Islet of Langerhans (tissue), 1 donor: ENCODE results near the gene AP5S1.
"Not testable (repeated sequence)": the region's sequence is repeated elsewhere in the genome, so short reads cannot be mapped to it uniquely, and the experiment has no call there.

ENCODE experiments used
- FAIRE-seq: peaks from one replicate; lab custom pipeline; 2011; peaks lifted over from hg19 to GRCh38; lab: Jason Lieb, UNC

Gene AP5S1, protein sequence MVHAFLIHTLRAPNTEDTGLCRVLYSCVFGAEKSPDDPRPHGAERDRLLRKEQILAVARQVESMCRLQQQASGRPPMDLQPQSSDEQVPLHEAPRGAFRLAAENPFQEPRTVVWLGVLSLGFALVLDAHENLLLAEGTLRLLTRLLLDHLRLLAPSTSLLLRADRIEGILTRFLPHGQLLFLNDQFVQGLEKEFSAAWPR

DNA sequence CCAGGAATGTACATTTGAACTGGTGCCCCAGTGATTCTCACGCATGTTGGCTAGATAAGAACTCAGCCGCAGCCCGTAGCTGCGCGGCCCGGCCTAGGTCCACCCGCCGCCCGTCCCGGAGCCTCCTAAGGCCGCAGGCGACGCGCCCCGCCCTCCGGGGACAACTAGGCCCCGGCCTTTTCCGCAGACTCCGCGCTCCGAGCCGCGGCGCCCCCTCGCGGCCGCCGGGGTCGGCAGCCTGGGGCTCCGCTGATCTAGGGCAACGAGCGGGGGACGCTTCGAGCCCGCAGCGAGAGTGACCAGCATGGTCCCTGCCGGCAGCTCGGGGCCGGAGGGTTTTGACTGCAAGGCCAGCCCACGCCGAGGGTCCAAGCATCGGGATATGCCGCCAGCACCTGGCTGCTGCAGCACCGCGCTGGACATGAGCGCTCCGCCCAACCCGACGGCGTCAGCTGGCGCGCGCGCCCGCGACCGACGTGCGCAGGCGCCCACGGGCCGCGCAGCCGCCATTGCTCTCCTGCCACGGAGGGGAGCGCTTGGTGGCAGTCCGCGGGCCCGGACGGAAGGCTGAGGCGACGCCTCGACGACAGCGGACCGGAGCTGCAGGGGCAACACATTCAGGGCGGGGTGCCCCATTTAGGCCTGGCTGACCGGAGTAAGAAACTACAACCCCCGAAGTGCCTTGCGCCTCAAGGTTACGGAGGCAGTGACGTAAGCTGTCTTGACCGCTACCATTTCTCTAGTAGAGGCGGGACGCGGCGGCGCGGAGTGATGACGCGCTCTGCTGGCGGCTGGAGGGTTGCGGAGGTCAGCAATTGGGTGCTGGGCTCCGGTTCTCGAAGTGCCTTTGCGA is at the start of gene AP5S1:
TSS of gene AP5S1 (plus strand) at position 500 of the 853 bp plus-strand sequence. CDS start 1,571 bp downstream, outside the sequence.
- FAIRE-seq = no peak

DNA sequence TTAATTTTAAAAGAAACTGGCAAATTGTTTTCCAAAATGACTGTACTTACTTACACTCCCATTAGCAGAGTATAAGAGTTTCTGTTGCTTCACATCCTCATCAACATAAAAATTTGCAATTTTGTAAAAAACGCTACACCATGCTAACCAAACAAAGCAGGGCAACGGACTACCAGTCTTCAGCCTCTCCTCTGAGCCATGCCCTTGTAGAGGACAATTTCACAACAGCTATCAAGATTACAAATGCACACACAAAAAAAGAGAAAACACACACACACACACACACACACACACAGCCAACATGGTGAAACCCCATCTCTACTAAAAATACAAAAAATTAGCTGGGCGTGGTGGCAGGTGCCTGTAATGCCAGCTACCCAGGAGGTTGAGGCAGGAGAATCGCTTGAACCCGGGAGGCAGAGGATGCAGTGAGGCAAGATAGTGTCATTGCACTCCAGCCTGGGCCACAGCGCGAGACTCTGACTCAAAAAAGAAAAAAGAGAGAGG is 48.7 kb upstream of the AP5S1 start:
- FAIRE-seq = no peak

DNA sequence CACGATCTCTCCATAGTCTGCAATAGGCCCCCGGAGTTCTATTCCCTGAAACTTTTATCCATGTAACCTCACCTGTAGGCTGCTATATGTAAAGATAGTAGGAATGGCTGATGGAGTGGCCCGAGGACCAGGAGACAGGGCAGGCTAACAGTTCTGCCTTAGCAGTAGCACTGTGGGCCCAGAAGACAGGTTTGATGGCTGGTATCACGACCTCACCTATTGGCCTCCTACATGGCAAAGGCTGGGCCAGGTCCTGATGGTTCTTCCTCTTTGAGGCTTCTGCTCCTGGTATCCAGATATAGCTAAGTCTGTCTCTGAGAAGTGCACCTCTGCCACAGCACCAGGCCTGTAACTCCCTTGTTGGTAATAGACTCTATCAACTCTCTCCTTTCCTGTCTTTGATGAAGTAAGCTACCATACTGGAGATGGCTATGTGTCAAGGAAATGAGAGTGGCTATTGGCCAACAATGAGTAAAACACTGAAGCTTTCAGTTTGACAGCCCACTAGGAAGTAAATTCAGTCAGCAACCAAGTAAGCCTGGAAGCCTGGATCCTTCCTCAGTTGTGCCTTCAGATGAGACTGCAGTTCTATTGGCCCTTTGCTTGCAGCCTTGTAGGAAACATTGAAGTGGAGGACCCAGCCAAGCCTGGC is 44.8 kb upstream of the AP5S1 start:
- FAIRE-seq = no peak

DNA sequence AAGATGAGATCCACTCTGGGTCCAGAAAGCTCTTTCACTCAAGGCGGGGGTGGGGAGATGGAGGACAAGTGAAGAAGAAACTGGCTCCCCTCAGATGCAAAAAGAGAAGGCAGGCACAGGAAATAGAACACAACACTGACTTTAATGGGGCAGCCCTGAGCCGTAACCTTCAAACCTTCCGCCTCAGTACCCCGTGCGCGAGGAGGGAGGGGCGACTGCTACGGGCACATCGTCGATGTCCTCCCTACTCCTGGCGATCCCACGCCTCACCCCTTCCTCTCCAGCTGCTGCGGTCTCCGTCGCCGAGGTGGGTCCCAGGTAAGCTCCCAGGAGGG is 43.0 kb upstream of the AP5S1 start:
- FAIRE-seq = no peak

DNA sequence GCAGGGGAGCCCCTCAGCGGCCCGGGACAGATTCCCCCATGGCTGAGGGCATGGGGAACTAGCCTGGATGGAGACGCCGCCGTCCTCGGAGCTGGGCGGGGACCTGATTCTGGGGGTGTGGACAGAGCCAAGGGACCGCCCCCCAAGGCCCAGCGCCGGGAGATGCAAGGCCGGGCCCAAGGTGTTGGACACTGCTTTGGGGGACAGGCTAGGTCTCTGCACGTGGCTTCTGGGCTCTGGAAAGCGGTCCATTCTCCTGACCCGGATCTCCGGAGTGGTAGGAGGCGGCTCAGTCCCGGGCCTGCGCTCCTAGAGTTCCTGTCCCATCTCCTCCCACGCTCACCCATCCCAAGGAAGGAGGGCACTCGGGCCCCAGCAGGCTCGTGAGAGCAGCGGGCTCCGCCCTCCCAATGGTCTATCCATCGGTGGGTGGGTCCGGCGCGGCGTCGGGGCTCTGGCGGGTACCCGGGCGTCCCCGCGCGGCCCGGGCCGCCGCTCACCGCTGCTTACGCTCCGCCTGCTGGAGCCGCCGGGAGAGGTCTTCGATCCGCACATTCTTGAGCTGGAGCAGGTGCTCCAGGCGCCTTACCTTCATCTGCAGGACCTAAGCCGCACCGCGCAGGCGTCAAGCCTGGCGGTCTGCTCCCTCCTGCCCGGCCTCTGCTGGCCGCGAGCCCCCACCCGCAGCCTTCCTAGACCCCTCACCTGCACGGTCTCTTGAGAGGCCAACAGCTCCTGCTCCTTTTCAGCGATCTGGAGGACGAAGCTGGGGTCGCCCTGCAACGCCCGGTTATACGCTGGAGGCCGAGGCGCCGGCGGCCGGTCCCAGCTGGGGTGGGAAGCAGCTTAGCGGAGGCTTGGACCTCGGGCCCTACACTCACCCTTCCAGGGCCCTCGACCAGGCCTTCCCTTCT is 42.4 kb upstream of the AP5S1 start:
- FAIRE-seq = no peak

DNA sequence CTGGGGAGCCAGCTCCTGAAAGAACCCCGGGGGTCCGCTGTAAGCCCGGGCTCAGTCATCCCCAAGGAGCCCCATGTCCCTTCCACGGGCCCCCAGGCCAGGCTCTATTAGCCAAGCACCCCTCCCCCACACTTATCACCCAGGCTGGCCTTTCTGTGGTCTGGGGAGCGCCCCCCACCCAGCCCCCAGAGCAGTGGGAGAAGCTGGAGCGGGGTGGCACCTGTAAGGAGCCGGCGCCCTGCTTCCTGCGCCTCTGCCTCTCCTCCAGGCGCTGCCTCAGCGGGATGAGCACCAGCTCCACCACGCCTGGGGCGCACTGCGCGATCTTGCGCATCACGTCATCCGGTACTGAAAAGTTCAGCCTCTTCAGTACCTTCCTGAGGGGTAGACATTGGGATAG is 41.4 kb upstream of the AP5S1 start:
- FAIRE-seq = no peak

DNA sequence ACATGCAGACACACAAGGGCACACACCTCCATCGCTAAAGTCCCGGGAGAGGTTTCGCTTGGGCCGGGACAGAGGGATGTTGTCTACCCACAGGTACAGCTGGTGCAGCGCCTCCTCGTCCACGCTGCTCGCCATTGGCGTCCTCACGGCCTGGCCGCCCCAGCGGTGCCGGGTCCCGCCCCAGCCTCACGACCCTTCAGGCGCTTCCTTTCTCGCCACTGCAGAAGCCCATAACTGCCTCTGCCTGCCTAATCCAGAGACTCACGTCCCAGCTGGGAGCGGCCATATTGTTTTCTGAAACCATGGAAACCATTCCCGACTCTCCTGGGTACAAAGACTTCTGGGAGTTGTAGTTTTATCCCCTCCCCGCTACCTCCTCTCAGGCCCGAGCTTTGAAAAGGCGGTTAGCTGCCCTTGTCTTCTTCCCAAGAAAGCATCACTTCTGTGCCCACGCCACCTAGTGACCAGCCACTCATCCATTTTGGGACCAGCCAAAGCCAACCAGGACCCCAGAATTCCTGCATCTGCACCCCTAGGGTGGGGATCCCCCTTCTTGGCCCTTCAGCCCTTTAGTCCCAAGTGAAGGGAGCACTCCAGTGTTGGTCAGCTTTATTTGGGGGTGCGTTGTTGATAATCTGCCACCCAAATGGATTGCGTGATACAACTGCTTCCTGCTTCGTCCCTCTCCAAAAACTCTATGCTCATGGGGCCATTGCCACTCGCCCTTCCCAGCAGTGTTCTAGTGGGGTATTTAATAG is 39.0 kb upstream of the AP5S1 start, which contains the start of gene SPEF1:
TSS of gene SPEF1 (minus strand) at position 296 of the 758 bp plus-strand sequence. CDS start at position 135, 161 bp downstream.
- FAIRE-seq = peak; percentile 93

DNA sequence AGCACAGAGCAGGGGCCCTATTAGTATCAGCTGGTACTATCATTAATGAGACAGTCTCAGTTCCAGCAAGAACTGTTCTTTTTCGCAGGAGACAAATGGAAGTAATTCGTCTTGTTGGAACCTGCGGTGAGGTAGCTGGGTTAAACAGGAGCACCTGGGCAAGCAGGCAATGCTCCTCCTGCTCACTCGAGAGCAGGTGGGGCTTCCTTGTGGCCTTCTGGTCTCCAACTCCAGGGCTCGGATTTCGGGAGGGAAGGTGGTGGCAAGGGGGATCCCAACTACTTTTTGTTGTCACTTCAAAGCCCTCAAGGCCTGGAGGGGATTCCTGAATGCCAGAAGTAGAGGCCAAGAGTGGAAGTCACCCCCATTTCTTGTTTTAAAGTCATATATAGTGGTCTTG is 37.8 kb upstream of the AP5S1 start:
- FAIRE-seq = no peak

DNA sequence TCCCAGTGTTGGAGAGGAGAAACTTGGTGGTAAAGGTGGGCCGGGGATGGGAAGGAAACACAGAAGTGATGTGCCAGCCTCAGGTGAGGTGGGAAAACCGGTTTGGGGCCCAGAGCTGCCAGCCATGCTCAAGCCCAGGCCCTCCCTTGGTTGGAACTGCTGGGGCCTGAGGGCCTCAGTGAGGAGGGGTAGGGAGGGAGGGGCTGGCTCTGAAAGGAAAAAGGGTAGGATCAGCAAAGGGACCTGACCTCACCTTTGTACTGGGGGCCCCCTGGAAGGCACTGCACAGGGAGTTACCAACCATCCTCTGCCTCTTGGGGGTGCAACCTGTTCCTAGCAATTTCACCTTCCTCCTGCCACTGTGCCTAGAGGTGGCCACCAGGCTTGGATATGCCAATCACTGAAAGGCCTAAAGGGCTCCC is 37.3 kb upstream of the AP5S1 start:
- FAIRE-seq = no peak

DNA sequence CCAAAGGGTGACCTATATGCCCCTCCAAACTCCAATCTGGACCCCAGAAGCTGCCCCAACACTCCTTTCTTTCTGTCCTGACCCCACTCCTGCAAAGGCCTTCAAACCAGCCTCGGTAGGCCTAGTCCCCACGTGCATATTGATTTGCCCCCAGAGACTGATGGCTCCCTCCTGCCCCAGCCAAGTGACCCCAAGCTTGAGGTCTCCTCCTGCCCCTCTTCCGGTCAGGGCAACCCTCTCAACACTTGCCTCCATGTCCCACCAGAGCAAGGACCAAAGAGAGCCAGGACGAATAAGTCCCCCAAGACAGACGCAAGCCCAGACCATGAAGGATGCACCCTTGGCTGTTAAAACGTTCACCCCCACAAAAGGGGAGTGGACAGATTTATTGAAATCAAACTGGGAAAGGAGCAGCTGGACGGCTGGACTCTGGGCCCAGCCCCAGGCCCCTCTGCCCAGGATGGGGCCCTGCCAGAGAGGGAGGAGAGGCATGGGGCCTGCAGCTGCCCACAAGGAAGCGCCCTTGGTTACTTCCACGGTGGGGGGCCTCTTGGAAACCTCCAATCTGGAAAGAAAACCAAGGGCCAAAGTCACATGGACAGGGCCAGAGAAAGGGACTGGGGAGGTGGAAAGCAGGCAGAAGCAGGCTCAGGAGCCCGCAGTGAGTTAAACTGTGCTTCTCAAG is 36.7 kb upstream of the AP5S1 start:
- no peak for FAIRE-seq

DNA sequence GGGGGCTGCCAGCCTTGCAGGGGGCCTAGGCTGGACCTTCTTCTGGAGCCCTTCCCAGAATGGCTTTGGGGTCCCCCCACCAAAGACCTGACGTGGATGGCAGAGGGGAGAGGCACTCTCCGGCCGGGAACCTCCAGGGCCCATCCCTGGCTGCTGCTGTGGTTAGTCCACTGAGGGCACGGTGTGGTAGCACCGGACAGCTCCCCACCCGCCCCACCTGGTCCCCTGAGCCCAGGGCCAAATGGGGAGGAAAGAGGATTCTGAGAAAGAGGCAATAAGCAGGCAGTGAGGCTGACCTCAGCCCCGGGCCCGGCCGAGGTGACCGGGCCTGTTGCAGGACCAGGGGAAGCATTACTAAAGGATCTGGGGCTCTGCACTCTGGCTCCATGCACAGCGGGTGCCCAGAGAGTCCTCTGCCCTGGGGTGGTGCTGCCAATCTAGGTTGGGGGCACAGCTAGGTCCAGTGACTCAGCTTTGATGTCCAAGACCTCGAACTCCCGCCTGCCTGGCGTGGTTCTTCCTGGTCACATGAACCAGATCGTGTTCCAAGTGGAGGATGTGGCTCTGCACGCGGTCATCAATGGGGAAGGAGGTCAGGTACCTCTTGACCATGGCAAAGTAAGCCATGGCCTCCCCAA is 36.0 kb upstream of the AP5S1 start:
- FAIRE-seq = no peak

DNA sequence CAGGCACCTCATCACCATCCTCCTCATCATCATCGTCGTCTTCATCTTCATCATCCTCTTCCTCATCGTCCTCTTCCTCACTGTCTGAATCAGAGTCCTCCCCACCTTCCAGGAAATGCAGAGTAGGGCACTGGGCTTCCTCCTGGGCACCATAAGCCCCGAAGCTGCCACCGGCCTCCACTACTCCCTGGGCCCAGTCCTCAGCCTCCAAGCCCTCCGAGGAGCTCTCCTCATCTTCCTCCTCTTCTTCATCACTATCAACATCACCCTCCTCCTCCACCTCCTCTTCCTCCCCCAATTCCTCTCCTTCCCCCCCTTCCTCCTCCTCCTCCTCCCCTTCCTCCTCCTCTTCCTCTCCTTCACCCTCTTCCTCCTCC is 35.5 kb upstream of the AP5S1 start:
- FAIRE-seq = no peak

DNA sequence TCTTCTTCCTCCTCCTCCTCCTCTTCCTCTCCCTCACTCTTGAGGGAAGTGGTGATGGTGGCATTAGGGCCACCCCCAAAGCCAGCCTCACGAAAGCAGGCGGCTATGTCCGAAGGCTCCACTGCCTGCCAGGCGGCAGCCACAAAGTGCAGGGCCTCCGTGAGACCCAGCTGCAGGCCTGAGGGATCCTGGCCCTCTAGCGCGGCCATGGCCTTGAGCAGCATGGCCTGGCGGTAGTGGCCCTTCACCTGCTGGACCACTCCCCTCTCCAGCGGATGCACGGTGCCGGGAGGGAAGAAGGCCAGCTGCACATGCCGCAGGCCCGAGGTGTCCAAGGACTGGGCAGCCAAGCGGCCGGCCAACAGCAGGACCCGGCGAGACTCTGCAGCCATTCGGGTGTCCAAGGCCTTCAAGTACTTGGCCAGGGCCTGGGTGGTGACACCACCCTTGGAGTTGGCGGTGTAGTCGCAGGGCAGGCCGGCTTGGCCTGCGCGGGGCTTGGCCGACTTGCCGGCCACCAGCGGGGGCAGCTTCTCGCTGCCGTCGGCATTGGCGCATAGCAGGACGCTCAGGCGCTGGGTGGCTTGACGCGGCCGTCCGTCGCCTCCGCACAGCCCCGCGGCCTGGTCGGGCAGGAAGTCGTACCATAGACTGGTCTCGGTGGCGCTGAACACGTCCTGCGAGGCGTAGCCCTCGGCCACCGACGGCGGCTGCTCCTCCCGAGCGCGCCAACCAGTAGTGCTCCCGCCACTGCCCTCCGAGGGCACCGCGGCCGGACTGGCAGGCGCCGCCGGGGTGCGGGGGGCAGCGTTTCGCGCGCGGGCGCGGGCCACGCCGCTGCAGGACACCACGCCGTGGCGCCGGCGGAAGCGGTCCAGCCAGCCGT is 34.9 kb upstream of the AP5S1 start:
- FAIRE-seq = no peak

DNA sequence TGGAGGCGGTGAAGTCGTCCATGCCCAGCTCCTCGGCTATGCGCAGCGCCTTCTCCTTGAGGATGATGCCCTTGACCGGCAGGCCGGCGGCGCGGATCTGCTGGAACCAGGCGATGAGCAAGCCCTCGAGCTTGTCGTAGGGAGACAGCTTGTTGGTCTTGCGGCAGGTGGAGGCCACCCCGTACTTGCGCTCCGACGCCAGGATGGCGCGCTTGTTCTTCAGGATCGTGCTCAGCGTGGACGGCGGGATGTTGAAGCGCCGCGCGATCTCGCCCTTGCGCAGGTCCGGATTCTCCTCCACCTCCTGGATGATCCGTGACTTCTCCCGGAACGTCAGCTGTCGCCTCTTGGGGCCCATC is 34.2 kb upstream of the AP5S1 start:
- no peak for FAIRE-seq

DNA sequence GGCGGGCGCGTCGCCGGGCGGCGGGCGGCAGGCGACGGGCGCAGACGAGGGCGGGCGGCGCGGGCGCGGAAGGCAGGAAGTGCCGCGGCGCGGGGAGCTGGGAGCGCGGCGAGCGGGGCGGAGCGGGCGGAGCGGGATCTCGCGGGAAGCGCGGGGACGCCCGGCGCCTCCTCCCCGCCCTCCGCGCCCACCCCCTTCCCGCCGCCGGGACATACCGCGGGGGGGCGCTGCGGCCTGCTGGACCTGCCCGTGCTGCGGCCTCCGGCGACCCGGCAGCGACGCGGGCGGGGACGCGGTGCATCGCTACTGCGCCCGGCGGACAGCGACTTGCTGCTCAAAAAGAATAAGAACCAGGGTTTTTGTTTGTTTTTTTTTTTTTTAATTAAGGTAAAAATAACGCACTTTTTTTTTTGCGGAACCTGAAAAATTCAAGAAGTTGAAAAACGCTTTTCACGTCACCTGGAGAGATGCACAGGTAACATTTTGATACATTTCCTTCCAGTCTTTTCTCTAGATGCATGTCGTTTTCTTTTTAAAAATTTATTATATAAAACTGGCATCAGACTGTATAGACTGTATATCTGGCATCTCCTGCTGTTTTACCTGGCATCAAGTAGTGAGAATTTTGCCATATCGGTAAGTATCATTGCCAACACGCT is 33.6 kb upstream of the AP5S1 start, which contains the start of gene CENPB:
TSS of gene CENPB (minus strand) at position 76 of the 659 bp plus-strand sequence. CDS start 257 bp downstream, outside the sequence.
- peak; percentile 30 for FAIRE-seq

DNA sequence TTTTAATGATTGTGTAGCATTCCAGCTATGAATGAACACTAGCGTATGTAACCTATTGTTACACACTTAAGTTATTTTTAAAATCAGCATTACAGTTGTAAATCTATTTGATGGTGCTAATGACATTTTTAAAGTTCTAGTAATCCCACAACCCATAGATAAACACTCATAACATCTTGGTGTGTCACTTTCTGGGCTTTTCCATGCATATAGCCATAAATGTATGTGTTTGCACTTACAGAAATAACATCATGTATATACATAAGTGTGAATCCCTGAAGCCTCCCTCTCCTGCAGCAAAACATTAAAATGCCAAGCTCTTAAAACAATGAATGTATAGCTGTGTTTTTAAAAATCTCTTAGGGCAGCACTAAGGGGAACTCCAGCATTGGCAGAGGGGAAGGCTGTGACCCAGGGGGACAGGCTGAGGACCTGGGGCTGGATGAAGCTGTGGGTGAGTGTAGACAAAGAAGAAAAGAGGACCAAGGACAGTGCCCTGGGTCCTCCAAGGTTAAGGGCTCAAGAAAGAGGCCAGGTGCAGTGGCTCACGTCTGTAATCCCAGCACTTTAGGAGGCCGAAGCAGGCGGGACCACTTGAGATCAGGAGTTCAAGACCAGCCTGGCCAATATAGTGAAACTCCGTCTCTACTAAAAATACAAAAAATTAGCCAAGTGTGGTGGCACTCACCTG is 32.9 kb upstream of the AP5S1 start:
- no peak for FAIRE-seq

DNA sequence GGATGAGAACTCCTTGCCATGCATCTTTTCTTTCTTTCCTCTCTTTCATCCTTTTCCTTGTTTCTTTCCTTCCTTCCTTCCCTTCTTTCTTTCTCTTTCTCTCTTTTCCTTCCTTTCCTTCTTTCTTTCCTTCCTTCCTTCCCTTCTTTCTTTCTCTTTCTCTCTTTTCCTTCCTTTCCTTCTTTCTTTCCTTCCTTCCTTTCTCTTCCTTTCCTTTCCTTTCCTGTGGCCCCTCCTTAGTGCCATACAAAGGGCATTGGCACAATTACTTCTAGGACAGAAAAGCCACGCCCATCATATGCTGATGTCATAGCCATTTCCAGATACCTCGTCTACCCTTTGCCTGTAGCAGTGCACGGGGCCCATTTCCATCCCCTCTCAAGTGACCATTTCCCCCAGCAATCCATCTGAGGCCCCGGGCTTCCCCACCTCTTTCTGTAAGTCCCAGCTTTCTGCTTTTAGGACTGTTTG is 31.6 kb upstream of the AP5S1 start:
- FAIRE-seq = no peak

DNA sequence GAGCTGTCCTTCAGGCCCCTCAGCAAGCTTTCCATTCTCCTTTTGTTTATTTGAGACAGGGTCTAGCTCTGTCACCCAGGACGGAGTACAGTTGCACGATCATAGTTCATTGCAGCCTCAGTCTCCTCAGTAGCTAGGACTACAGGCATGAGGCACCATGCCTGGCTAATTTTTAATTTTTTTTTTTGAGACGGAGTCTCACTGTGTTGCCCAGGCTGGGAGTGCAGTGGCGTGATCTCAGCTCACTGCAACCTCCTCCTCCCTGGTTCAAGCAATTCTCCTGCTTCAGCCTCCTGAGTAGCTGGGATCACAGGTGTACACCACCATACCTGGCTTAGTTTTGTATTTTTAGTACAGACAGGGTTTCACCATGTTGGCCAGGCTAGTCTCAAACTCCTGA is 31.1 kb upstream of the AP5S1 start:
- FAIRE-seq = not testable (repeated sequence)
